HuH-7 (cell line): ENCODE data around the gene NMNAT3.

Experiments
- DNase-seq: peaks from one replicate; pipeline ENCODE4 v3.0.0; 2011; ENCODE audit warnings: low spot score

NMNAT3 gene

GRCh38 chr3:139541532-139542288 is 136.1 kb downstream of the NMNAT3 start:
- DNase-seq = no peak

- DNase-seq = no peak
Measured at GRCh38 chr3:139540651-139541531, 136.9 kb downstream of the NMNAT3 start.

GRCh38 chr3:139538733-139539132 is 139.0 kb downstream of the NMNAT3 start:
- DNase-seq = no peak

- no peak for DNase-seq
Measured at GRCh38 chr3:139537795-139538621, 139.8 kb downstream of the NMNAT3 start.

- DNase-seq = no peak
Measured at GRCh38 chr3:139537361-139537760, 140.4 kb downstream of the NMNAT3 start.

- peak; percentile 32 for DNase-seq
Measured at GRCh38 chr3:139534992-139535879, 142.5 kb downstream of the NMNAT3 start.

GRCh38 chr3:139534455-139534812 is 143.3 kb downstream of the NMNAT3 start:
- DNase-seq = no peak

- no peak for DNase-seq
Measured at GRCh38 chr3:139533781-139534454, 143.9 kb downstream of the NMNAT3 start.

- no peak for DNase-seq
Measured at GRCh38 chr3:139532976-139533375, 144.8 kb downstream of the NMNAT3 start.

- no peak for DNase-seq
Measured at GRCh38 chr3:139530717-139531116, 147.1 kb downstream of the NMNAT3 start.

GRCh38 chr3:139529662-139530061 is 148.1 kb downstream of the NMNAT3 start:
- no peak for DNase-seq

- no peak for DNase-seq
Measured at GRCh38 chr3:139528924-139529323, 148.8 kb downstream of the NMNAT3 start.

- no peak for DNase-seq
Measured at GRCh38 chr3:139528281-139528680, 149.5 kb downstream of the NMNAT3 start.

- no peak for DNase-seq
Measured at GRCh38 chr3:139527265-139527664, 150.5 kb downstream of the NMNAT3 start.

GRCh38 chr3:139526146-139526545 is 151.6 kb downstream of the NMNAT3 start:
- DNase-seq = no peak

- no peak for DNase-seq
Measured at GRCh38 chr3:139524841-139525636, 152.7 kb downstream of the NMNAT3 start.

GRCh38 chr3:139523718-139524117 is 154.1 kb downstream of the NMNAT3 start:
- no peak for DNase-seq

- DNase-seq = no peak
Measured at GRCh38 chr3:139523166-139523565, 154.6 kb downstream of the NMNAT3 start.

GRCh38 chr3:139522421-139522820 is 155.4 kb downstream of the NMNAT3 start:
- DNase-seq = no peak

- DNase-seq = no peak
Measured at GRCh38 chr3:139521816-139522215, 156.0 kb downstream of the NMNAT3 start.
